GM18526 (cell line): ENCODE results near the gene IFI6.

Source experiments
- POLR2A ChIP-seq: IDR thresholded peaks from 3 replicates; pipeline ENCODE4 v1.6.1; 2011; ENCODE audit not compliant: insufficient read length; ENCODE audit errors: extremely low read depth

Gene IFI6

DNA sequence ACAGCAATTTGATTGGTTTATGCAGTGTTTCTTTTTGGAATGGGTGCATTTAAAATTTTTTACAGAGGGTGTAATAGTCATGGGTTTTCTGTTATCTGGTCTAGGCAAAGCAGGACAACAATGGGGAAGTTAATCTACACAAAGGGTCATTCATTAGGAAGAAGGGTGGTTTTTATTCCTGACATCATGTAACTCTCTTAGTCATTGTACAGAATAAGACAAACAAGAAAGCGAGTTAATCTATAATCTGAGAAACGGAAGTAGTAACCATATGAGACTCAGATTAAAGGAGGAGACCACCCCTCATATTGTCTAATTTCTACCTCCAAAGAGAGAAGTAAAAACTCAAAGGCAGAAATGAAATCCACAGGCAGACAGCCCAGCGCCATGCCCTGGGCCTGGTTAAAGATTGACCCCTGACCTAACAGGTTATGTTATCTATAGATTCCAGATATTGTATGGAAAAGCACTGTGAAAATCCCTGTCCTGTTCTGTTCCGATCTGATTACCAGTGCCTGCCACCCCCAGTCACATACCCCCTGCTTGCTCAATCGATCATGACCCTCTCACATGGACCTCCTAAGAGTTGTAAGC lies 10.5 kb upstream of the IFI6 start:
- TF ChIP-seq POLR2A = no peak

DNA sequence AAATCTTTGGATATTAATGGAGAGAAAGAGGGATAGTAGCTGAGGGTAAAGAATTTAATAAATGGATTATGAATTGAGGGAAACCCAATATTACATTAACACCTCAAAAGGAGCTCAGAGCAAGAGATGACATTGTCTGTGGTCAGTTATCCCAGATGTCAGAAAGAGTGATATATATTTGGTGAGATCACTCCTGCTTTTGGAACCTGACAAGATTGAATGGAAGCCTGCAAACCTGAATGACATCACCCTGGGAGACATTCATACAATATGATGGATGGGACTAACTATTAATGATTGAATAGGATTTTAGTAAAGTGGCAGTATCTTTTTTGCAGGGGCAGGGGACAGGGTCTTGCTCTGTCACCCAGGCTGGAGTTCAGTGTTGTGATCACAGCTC lies 6.8 kb upstream of the IFI6 start:
- TF ChIP-seq POLR2A = no peak

DNA sequence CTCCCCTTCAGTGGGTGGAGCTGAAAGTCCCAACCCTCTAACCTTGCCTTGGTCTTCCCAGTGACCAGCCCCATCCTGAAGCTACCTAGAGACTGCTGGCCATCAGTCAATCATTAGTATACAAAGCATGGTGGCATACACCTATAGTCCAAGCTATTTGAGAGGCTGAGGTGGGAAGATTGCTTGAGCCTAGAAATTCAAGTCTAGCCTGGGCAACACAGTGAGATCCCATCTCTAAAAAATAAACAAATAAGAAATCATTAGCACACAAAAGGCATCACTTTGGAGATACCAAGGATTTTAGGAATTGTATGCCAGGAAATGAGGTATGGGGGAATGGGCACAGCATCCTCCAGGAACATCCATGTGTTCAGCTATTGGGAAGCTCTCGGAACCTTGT lies 4.4 kb upstream of the IFI6 start:
- TF ChIP-seq POLR2A = no peak

DNA sequence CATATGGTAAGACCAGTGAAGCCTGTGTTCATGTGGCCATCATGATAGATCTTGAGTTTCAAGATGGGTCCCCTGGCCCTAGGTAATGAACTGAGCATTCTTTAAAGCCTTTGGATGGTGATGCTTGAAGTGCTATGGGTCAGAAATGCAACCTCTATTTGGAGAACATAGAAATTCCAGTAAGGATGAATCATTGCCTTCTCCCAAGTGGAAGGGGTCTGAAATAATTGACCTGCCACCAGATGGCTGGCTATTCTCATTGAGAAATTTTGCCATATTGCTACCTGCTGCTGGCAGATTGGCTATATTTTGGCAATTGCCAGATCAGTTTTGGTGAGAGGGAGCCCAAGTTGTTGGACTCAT lies 739 bp upstream of the IFI6 start:
- no peak for TF ChIP-seq POLR2A

DNA sequence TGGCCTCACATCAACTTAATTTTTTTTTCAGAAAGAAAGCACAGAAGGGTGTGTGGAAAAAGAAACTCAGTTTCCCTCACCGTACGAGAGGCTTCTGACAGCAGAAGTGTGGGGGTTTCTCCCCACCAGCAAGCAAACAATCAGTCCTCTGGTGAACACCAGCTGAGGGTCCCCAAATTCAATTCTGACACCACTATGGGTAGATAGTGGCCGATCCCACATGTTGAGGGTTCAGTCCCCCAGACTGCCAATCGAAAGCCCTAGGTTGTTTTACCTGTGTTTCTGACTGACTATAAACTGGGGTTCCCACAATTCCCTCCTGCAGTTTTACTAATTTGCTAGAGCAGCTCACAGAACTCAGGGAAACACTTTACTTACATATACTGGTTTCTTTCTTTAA lies 2.1 kb downstream of the IFI6 start:
- TF ChIP-seq POLR2A = no peak

DNA sequence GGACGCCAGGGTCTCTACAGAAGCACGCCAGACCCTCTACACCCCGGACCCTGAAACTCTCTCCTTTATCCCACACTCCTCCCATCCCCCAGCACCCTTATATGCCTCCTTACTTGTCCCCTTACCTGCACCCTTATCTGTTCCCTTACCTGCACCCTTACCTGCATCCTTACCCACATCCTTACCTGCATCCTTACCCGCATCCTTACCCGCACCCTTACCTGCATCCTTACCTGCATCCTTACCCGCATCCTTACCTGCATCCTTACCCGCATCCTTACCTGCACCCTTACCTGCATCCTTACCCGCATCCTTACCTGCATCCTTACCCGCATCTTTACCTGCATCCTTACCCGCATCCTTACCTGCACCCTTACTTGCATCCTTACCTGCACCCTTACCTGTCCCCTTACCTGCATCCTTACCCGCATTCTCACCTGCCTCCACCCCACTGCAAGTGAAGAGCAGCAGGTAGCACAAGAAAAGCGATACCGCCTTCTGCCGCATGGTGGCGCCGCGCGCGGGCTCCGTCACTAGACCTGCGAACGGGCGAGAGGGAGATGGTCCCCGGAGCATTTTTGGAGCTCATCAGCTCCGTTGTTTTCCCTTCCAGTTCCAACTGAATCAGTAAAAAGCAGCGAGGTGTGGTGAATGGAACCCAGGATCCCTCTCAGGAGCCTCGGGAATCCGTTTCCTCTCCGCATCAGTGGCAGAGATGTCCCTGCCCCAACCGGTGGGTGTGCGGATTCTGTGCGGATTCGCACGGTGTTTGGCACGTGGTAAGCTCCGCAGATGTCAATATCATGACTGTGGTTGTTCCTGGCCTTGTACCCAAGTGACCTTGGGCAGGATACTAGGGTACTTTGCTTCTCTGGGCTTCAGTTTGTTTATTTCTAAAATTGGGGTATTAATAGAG lies 2.9 kb downstream of the IFI6 start:
- TF ChIP-seq POLR2A = no peak

DNA sequence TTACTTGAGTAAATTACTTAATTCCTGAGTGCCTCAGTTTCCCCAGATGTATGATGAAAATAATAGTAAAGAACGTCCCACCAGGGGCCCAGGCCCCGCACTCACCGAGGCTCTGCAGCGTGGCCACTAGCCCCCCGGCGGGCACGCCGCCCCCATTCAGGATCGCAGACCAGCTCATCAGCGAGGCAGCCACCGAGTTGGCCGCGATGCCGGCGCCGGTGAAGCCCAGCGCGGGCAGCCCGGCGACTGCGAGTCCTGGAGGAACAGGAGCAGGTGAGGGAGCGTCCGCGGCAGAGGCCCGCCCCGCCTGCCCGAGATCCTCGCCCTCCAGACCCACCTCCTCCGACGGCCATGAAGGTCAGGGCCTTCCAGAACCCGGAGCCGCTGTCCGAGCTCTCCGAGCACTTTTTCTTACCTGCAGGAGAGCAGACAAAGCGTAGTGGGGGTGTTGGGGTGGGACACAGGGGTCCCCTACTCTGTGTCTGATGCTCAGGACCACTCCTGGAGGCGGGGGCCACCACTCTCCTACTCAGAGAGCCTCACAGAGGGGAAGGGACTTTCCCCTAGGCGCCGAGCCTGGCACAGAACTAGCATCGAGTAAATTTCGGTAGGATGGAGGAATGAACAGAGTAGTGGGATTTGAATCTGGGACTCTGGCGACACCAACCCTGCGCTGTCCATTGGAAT lies 3.7 kb downstream of the IFI6 start:
- TF ChIP-seq POLR2A = no peak

DNA sequence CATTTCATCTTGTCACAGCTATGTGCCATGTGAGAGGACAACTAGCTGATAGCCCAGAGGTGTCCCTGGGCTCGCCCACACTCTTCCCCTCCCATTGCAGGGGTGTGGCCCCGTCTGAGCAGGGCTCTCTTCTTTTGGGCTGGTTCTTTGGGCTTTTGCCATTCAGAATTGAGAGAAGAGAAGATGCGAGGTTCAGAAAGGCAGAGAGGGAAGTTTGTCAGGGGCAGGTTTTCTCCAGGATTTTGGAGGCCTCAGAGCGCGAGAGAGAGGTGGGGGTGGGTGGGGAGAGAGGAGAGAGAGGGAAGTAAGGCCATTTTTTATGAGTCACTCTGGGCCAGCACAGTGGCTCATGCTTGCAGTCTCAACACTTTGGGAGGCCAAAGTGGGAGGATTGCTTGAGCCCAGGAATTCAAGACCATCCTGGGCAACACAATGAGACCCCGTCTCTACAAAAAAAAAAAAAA lies 5.2 kb downstream of the IFI6 start:
- no peak for TF ChIP-seq POLR2A

DNA sequence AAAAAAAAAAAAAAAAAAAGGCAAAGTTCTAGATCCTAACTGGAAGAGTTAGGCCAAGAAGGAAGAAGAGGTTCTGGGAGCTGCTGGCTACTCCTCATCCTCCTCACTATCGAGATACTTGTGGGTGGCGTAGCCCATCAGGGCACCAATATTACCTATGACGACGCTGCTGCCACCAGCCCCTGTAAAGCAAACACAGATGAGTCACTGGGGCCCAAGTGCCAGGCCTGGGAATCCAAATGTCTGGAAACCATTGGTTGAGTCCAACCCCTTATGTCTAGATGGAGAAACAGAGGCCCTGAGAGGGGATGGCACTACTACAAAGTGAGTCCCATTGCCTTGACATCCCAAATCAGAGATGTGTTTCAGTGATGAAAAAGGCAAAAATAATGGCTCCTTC lies 5.7 kb downstream of the IFI6 start:
- no peak for TF ChIP-seq POLR2A

DNA sequence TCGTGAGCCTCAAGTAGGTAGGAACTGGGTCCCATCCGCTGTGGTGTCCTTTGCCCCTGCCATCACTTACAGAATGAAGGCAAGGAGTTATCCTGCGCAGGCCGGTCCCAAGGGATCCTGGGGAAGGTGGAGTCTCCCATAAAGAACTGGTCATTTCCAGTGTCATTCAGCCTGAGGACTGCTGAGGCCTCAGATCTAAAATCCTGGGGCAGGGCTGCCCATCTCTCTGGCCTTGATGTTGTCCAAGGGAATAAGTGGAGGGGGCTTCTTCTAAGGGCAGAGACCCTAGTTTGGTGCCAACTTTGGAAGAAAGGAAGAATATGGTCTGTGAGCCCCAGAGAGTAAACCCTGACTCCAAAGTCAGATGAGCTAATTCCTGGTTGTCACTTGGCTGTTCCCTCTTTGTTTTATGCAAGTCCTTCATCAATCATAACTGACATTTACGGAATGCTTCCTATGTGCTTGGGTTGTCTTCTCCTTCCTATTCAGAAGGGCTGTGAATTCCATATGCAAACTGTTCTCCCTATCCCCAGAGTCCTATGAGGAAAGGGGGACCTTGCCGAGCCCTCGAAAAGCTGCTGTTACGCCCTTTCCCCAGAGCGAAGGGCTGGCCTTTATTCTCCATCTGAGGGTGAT lies 6.9 kb downstream of the IFI6 start:
- no peak for TF ChIP-seq POLR2A

DNA sequence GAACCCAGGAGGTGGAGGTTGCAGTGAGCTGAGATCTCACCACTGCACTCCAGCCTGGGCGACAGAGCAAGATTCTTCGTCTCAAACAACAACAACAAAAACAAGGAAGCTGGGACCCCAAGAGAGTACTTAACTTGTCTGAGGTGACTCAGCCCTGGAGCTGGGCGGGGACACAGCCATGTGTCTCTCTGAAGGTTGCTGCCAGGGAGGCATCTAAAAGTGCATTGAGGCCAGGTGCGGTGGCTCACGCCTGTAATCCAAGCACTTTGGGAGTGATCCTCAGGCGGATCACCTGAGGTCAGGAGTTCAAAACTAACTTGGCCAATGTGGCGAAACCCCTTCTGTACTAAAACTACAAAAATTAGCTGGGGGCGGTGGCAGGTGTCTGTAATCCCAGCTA lies 7.7 kb downstream of the IFI6 start:
- TF ChIP-seq POLR2A = no peak

DNA sequence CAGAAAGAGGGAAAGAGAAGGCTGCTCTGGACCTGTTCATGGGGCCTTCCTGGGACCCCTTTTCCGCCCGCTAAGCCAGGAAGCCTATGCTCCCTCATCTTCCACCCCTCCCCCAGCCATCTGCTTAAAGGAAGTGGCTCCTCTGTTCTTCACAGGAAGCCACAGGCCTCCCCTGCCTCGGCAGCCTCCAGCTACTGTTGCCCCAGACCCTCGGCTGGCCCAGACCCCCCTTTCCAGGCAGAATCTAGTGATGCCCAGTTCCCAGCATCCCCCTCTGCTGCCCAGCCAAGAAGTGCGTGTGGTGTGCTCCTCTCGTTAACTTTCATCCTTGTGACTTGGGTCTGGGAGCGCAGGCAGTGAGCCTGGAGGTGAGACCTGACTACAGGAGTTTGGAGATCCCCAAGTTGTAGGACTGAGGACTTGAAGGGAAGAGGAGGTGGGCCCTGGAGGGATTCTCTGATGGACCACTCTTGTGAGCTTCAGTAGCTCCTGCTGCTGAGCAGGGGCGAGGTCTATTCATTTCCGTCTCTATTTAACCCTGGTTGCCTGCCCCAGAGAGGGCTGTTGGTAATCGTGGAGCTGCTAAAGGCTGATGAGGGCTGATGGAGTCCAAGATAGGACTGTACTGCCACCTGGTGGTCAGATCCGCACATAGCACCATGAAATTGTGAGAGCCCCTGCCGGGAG lies 9.1 kb downstream of the IFI6 start:
- no peak for TF ChIP-seq POLR2A

DNA sequence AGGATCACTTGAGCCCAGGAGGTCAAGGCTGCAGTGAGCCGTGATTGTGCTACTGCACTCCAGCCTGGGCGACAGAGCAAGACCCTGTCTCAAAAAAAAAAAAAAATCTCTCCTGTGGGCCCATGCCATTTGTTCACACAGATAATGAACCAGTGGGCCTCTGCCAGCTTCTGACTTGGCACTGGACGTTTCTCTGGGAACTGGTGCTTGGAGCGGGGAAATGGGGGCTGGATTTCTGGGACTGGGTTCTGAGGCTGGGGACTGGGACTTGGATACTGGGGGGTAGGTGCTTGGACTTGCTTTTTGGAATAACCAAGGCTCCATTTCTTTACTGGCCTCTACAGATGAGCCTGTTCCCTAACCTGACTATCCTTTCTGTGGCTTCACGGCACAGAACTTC lies 9.7 kb downstream of the IFI6 start:
- TF ChIP-seq POLR2A = no peak

DNA sequence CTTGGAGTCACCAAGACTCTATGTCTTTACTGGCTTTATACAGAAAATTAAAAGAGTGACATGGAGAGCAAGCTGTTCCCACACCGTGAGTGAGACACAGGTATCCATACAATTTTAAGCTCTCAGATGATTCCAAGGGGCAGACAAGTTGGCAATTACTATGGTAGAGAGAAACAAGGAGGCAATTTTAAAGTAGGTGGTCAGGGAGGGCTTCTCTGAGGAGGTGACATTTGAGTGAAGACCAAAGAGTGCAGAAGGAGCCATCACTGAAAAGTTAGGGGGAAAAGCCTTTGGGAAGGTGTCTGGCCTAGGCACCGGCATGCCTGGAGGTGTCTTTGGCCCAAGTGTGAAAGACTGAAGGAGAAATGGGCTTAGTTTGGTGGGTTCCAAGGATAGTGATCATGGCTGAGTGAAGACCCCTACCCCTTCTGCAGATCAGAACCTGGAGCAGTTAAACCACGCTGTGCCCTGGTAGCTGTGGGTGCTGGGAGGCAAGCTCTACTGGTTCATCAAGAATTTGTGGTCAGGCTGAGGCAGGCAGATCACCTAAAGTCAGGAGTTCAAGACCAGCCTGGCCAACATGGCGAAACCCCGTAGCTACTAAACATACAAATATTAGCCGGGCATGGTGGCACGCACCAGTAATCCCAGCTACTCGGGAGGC lies 10.4 kb downstream of the IFI6 start:
- no peak for TF ChIP-seq POLR2A

DNA sequence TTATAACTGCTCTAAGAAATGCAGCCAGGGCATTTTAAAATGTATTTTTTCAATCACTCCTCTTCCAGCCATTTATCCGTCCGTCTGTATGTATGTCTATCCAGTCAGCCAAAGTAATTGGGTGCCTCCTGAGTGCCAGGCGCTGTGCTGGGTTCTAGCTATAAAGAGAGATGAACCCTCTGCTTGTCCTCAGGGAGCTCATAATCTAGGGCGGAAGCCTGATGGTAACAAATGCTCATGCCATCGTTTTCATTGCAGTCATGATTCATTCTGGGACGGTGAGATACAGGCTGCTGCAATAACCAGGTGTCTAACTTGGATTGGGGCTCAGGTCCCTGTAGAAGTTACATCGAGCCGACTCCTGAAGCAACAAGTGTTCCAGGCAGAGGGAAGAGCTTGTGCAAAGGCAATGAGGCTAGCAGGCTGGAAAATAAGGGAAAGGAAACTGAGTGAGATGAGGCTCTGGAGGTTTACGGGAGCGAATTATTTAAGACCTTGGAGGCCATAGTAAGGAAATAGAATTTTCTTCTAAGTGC lies 11.6 kb downstream of the IFI6 start:
- no peak for TF ChIP-seq POLR2A
